Measurements from ENCODE around the gene GALNT13. TPM values are rescaled to one million over a fixed set of nuclear protein-coding genes. Genes with fewer than 3 reads are reported as not detected.

Gene GALNT13
- total and polyA plus RNA-seq, 2 of the 13 experiments (the other 11 are each of a cell fraction or from before 2014, with no cell fraction given), result 1.3 to 5.0 TPM

DNA sequence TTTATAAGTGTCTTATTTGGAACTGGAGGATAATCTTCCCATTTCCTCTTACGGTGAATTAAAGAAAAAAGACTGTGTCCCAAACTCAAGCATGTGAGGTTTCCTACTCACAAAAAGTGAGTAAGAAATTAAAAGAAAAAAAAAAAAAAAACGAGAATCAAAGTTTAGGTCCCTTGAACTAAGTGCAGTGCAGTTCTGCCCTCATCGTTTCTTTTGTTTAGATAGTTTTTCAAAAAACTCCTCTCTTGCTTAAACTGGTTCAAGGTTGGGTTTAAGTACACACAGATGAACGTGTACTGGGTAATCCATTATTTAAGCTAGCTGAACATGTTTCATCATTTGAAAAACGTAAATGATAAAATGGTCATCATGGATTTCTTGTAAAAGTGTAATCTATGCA, 590.9 kb downstream of the GALNT13 start (continued):
- TF ChIP-seq FOXP1 (IDR thresholded peaks at IDR 0.05) (no peak), FOXP1 (CRISPR knock-in tag; IDR thresholded peaks at IDR 0.05) (peak; percentile 62; the same call in 1 of the 2 replicates), SIX1 (CRISPR knock-in tag; IDR thresholded peaks at IDR 0.05; ENCODE audit: borderline replicate concordance) (no peak), EP300 (IDR thresholded peaks at IDR 0.05; ENCODE audit: low read depth in 2 of 2, low read length in 2 of 2) (peak in 1 of 2 experiments; percentile 92; a peak in 2 of 4 replicates), EP300 (CRISPR knock-in tag; IDR thresholded peaks at IDR 0.05; ENCODE audit: borderline replicate concordance) (no peak), TOPORS (CRISPR knock-in tag; IDR thresholded peaks at IDR 0.05) (no peak), HDAC2 (CRISPR knock-in tag; IDR thresholded peaks at IDR 0.05) (peak; percentile 42; the same call in 1 of the 2 replicates), POLR2AphosphoS2 (IDR thresholded peaks at IDR 0.05; ENCODE audit: low read depth, low read length) (no peak), POGZ (CRISPR knock-in tag; IDR thresholded peaks at IDR 0.05) (peak; percentile 94), DPF2 (CRISPR knock-in tag; IDR thresholded peaks at IDR 0.05; ENCODE audit: borderline replicate concordance, low read depth) (0 out of 2 replicates have a peak, but pooled peaks have one; percentile 32), FOXO1 (CRISPR knock-in tag; IDR thresholded peaks at IDR 0.05) (peak; percentile 27; the same call in 1 of the 2 replicates), NONO (IDR thresholded peaks at IDR 0.05) (no peak), NONO (CRISPR knock-in tag; conservative IDR thresholded peaks at IDR 0.05) (peak; percentile 49; the same call in 1 of the 2 replicates), NR2F2 (IDR thresholded peaks at IDR 0.05; ENCODE audit: borderline replicate concordance, low read depth) (peak; percentile 59; the same call in 1 of the 2 replicates), ZBTB20 (CRISPR knock-in tag; IDR thresholded peaks at IDR 0.05; ENCODE audit: borderline replicate concordance, low read depth) (0 out of 2 replicates have a peak, but pooled peaks have one; percentile 28), ZFP1 (CRISPR knock-in tag; IDR thresholded peaks at IDR 0.05) (0 out of 2 replicates have a peak, but pooled peaks have one; percentile 51), MAFK (conservative IDR thresholded peaks at IDR 0.05 in 1 of 2, IDR thresholded peaks at IDR 0.05 in 1 of 2; ENCODE audit: low read length in 2 of 2) (0 out of 4 replicates have a peak, but pooled peaks of 1 of the 2 experiments have one; percentile 14), ZNF530 (CRISPR knock-in tag; IDR thresholded peaks at IDR 0.05; ENCODE audit: low read depth) (no peak), ELF3 (CRISPR knock-in tag; IDR thresholded peaks at IDR 0.05) (peak; percentile 28; the same call in 1 of the 2 replicates)
- TF ChIP-seq, protein P1, sequence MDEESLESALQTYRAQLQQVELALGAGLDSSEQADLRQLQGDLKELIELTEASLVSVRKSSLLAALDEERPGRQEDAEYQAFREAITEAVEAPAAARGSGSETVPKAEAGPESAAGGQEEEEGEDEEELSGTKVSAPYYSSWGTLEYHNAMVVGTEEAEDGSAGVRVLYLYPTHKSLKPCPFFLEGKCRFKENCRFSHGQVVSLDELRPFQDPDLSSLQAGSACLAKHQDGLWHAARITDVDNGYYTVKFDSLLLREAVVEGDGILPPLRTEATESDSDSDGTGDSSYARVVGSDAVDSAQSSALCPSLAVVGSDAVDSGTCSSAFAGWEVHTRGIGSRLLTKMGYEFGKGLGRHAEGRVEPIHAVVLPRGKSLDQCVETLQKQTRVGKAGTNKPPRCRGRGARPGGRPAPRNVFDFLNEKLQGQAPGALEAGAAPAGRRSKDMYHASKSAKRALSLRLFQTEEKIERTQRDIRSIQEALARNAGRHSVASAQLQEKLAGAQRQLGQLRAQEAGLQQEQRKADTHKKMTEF (CRISPR knock-in tag; IDR thresholded peaks at IDR 0.05), result peak; percentile 41; the same call in 1 of the 2 replicates
- TF ChIP-seq, protein P2, sequence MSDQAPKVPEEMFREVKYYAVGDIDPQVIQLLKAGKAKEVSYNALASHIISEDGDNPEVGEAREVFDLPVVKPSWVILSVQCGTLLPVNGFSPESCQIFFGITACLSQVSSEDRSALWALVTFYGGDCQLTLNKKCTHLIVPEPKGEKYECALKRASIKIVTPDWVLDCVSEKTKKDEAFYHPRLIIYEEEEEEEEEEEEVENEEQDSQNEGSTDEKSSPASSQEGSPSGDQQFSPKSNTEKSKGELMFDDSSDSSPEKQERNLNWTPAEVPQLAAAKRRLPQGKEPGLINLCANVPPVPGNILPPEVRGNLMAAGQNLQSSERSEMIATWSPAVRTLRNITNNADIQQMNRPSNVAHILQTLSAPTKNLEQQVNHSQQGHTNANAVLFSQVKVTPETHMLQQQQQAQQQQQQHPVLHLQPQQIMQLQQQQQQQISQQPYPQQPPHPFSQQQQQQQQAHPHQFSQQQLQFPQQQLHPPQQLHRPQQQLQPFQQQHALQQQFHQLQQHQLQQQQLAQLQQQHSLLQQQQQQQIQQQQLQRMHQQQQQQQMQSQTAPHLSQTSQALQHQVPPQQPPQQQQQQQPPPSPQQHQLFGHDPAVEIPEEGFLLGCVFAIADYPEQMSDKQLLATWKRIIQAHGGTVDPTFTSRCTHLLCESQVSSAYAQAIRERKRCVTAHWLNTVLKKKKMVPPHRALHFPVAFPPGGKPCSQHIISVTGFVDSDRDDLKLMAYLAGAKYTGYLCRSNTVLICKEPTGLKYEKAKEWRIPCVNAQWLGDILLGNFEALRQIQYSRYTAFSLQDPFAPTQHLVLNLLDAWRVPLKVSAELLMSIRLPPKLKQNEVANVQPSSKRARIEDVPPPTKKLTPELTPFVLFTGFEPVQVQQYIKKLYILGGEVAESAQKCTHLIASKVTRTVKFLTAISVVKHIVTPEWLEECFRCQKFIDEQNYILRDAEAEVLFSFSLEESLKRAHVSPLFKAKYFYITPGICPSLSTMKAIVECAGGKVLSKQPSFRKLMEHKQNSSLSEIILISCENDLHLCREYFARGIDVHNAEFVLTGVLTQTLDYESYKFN (CRISPR knock-in tag; conservative IDR thresholded peaks at IDR 0.05), result peak; percentile 92
- TF ChIP-seq, protein P3, sequence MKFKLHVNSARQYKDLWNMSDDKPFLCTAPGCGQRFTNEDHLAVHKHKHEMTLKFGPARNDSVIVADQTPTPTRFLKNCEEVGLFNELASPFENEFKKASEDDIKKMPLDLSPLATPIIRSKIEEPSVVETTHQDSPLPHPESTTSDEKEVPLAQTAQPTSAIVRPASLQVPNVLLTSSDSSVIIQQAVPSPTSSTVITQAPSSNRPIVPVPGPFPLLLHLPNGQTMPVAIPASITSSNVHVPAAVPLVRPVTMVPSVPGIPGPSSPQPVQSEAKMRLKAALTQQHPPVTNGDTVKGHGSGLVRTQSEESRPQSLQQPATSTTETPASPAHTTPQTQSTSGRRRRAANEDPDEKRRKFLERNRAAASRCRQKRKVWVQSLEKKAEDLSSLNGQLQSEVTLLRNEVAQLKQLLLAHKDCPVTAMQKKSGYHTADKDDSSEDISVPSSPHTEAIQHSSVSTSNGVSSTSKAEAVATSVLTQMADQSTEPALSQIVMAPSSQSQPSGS (CRISPR knock-in tag; IDR thresholded peaks at IDR 0.05), result 0 out of 2 replicates have a peak, but pooled peaks have one; percentile 24
- TF ChIP-seq, protein P4, sequence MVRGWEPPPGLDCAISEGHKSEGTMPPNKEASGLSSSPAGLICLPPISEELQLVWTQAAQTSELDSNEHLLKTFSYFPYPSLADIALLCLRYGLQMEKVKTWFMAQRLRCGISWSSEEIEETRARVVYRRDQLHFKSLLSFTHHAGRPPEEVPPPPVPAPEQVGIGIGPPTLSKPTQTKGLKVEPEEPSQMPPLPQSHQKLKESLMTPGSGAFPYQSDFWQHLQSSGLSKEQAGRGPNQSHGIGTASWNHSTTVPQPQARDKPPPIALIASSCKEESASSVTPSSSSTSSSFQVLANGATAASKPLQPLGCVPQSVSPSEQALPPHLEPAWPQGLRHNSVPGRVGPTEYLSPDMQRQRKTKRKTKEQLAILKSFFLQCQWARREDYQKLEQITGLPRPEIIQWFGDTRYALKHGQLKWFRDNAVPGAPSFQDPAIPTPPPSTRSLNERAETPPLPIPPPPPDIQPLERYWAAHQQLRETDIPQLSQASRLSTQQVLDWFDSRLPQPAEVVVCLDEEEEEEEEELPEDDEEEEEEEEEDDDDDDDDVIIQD (CRISPR knock-in tag; IDR thresholded peaks at IDR 0.05; ENCODE audit: low read depth), result peak; percentile 98; the same call in 1 of the 2 replicates
